GM12874 (cell line): ENCODE measurements around the gene TUBB4B.

Experiments used
- TF ChIP-seq, protein P1 (sequence below): IDR thresholded peaks from 2 replicates; pipeline ENCODE4 v1.5.1; 2011; ENCODE audit warnings: low read depth, mild to moderate bottlenecking, control low read depth, low read length, moderate library complexity; ENCODE audit not compliant: insufficient read depth

TUBB4B gene

DNA sequence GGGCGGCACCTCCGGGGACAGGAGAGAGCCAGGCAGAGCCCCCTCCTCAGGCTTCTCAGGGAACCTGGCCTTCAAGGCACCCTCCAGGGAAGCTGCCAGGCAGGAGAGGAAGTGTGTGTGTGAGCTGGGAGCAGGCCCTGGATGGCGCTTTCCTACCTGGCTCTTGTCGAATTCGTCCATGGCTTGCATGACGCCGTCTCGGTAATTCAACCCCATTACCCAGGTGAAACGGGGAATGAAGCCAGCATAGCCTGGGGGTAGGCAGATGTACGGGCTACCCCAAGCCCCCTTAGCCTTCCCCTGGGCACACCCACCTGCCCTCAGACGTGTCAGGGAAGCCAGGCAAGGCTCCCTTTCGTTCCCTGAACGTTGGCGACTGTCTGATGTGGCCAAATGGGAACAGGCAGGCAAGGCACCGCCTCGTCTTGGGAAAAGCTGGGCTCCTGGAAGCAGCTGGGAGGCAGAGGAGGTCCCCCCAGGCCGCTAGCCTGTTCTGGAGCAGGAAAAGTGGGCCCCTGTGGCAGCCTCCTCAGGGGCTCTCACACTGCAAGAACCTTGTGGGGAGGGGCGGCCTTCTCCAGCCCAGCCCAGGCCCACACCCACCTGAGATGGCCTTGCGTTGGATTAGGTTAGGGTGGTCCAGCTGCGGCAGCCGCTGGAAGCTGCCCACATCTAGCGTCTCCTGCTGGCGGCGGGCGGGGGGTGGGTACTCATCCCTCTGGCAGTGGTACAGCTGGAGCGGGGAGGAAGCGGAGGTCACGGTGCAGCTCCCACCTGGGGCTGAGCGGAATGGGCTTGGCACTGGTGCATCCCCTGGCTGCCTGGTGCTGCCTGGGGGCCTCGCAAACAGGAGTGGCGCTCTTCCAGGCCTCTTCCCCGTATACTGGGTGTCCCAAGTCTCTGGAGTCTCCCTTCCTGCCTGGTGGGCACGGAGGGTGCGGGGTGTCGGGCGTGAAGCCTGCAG lies 3.7 kb downstream of the TUBB4B start:
- TF ChIP-seq, protein P1, sequence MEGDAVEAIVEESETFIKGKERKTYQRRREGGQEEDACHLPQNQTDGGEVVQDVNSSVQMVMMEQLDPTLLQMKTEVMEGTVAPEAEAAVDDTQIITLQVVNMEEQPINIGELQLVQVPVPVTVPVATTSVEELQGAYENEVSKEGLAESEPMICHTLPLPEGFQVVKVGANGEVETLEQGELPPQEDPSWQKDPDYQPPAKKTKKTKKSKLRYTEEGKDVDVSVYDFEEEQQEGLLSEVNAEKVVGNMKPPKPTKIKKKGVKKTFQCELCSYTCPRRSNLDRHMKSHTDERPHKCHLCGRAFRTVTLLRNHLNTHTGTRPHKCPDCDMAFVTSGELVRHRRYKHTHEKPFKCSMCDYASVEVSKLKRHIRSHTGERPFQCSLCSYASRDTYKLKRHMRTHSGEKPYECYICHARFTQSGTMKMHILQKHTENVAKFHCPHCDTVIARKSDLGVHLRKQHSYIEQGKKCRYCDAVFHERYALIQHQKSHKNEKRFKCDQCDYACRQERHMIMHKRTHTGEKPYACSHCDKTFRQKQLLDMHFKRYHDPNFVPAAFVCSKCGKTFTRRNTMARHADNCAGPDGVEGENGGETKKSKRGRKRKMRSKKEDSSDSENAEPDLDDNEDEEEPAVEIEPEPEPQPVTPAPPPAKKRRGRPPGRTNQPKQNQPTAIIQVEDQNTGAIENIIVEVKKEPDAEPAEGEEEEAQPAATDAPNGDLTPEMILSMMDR, result no peak

DNA sequence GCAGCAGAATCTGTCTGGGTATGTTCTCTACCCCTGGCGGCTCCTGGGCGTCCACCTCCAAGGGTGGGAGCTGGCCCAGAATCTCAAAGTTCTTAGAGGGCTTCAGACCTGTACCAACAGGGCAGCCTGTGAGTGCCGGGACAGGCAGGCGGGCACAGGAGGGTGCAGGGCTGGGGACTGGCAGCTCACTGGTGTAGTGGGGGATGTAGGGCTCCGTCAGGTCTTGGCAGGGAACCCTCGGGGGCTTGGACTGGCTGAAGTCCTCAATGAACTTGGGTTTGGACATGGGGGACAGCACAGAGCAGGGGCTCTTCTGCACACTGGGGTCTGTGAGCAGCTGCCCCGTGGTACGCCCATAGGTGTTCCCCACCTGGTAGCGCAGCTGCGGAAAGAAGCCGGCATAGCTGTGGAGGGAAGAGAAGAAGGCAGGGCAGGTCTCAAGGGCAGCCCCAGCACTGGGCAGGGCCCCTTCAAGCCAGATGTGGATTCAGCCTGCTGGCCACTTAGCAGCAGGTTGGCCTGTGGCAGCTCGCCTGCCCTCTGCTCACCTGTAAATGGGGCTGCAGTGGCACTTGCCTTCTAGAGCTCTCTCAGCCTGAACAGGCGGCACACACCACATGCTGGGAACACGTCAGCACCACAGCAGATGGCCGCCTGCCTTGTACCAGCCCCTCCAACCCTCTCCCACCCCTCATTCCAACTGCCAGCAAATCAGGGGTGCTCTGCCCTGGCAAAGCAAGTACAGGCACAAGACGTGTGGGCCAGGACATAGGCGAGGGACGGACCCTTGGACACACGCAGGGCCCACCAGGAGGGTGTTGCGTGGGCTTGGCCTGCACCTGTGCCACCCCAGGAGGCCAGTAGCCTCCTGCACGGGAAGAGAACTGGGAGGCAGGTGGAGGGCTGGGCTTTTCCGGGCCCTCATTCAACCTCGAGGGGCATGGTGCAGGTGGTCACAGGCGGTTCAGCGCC lies 4.6 kb downstream of the TUBB4B start:
- TF ChIP-seq, protein P1, result no peak

GRCh38 chr9:137247135-137247915 lies 6.2 kb downstream of the TUBB4B start:
- TF ChIP-seq, protein P1, result no peak

GRCh38 chr9:137247916-137248175 lies 6.8 kb downstream of the TUBB4B start:
- TF ChIP-seq, protein P1, result no peak

GRCh38 chr9:137250329-137251193 lies 9.5 kb downstream of the TUBB4B start:
- TF ChIP-seq, protein P1, result no peak

DNA sequence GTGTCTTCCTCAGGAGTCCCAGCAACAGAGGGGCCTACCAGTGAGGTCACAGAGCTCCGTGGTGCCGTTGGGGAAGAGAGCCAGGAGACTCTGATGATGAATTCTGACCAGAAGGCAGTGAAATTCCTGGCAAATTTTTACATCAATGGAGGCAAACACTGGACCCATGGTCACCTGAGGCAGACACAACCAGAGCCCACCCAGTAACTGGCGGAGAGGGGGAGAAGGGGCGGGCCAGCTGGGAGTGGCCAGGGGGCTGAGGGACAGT lies 10.0 kb downstream of the TUBB4B start, which contains the start of gene STPG3:
TSS of gene STPG3 (plus strand) at position 93 of the 268 bp plus-strand sequence. CDS start at position 94, 1 bp downstream.
- TF ChIP-seq, protein P1, result no peak
